Gastrocnemius medialis (tissue), 4 donors: ENCODE data around the gene LPA. TPM values are rescaled to one million over a fixed set of nuclear protein-coding genes. Genes with fewer than 3 reads are reported as not detected.

Experiments used
- ATAC-seq, 2 donors: fragments of 150-250 bp; one replicate each; pipeline ENCODE4 v1.9.1; 2016
- DNase-seq, 2 donors: peaks; one replicate each; pipeline ENCODE4 v3.0.0-alpha.2; 2019
- H3K27ac ChIP-seq, 4 donors: fragments of 200-600 bp; sonication (generic); 1 replicate in 1 of 4; 2 replicates in 3 of 4; pipeline ENCODE4 v1.5.1; 2016 to 2018; ENCODE audit warnings: mild to moderate bottlenecking in 2 of 4, moderate library complexity in 1 of 4
- H3K27me3 ChIP-seq, 3 donors: fragments of 200-600 bp; sonication (generic) in 2 of 3; 1 replicate in 1 of 3; 2 replicates in 2 of 3; pipeline versions ENCODE4 v1.5.1 to v1.6.0; 2016 to 2019; ENCODE audit warnings: mild to moderate bottlenecking in 1 of 3, moderate library complexity in 1 of 3
- H3K36me3 ChIP-seq, 2 donors: fragments of 200-600 bp; sonication (generic) in 1 of 2; one replicate each; pipeline ENCODE4 v1.5.1; 2017 to 2018
- H3K4me1 ChIP-seq, 2 donors: fragments of 200-600 bp; sonication (generic) in 1 of 2; one replicate each; pipeline ENCODE4 v1.5.1; 2016 to 2017; ENCODE audit warnings: mild to moderate bottlenecking in 2 of 2
- H3K4me3 ChIP-seq, 4 donors: fragments of 200-600 bp; sonication (generic) in 3 of 4; 1 replicate in 1 of 4; 2 replicates in 3 of 4; pipeline ENCODE4 v1.5.1; 2016 to 2019; ENCODE audit warnings: mild to moderate bottlenecking in 2 of 4
- H3K9me3 ChIP-seq, 3 donors: fragments of 200-600 bp; sonication (generic) in 2 of 3; 1 replicate in 1 of 3; 2 replicates in 2 of 3; pipeline ENCODE4 v1.5.1; 2016 to 2019
- POLR2A ChIP-seq, 2 donors: fragments of 450-650 bp; IDR thresholded peaks; one replicate each; pipeline ENCODE4 v1.6.1; 2017; ENCODE audit warnings: antibody characterized with exemption in 2 of 2, mild to moderate bottlenecking in 2 of 2, moderate library complexity in 2 of 2
- in situ Hi-C, 4 donors: fragments of 200-750 bp; cut with MboI; loops; one replicate each; pipeline versions ENCODE4 v1.15.0 to v1.8.0; 2017; ENCODE audit warnings: low sequenced_read_pairs in 4 of 4
- intact Hi-C: fragments of 100-400 bp; cut with DNase I; formaldehyde crosslinking; loops from one replicate; pipeline ENCODE4 v1.15.1; 2023; ENCODE audit warnings: low total_unique reads
- total RNA-seq, 4 donors: library from RNA; depleted of rRNA; stranded (reverse); fragments of >200 nt; gene quantifications; one replicate each; pipeline versions ENCODE4 v1.1.0 to v1.2.3, GENCODE V29; 2016
- TF ChIP-seq, protein P1 (sequence below), 5 experiments: fragments of 450-650 bp in 3 of 5; fragments of 200-600 bp in 2 of 5; sonication (generic) in 2 of 5; IDR thresholded peaks in 4 of 5; conservative IDR thresholded peaks in 1 of 5; 1 replicate in 4 of 5; 2 replicates in 1 of 5; pipeline ENCODE4 v1.5.1; 2016 to 2019; ENCODE audit warnings: antibody characterized with exemption in 5 of 5, mild to moderate bottlenecking in 3 of 5, moderate library complexity in 3 of 5

LPA gene
- total RNA-seq, 4 donors from 2014 or later = not detected

DNA sequence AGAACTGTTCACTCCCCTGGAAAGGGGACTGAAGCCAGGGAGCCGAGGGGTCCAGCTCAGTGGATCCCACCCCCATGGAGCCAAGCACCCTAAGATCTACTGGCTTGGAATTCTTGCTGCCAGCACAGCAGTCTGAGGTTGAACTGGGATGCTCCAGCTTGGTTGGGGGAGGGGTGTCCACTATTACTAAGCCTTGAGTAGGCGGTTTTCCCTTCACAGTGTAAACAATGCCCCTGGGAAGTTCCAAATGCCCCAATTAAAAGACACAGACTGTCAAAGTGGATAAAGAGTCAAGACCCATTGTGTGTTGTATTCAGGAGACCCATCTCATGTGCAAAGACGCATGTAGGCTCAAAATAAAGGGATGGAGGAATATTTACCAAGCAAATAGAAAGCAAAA lies 150.2 kb downstream of the LPA start:
- in situ Hi-C loops = no loop called here
- H3K36me3 ChIP-seq = no peaks in the 10 kb centered on the region
- no peak for DNase-seq
- H3K27ac ChIP-seq = no peak overlapping the region
- no peaks in the 10 kb centered on the region for H3K9me3 ChIP-seq
- H3K4me1 ChIP-seq = no peaks in the 10 kb centered on the region
- H3K4me3 ChIP-seq = no peak overlapping the region
- no peak for TF ChIP-seq POLR2A (IDR thresholded peaks at IDR 0.05)
- TF ChIP-seq, protein P1, sequence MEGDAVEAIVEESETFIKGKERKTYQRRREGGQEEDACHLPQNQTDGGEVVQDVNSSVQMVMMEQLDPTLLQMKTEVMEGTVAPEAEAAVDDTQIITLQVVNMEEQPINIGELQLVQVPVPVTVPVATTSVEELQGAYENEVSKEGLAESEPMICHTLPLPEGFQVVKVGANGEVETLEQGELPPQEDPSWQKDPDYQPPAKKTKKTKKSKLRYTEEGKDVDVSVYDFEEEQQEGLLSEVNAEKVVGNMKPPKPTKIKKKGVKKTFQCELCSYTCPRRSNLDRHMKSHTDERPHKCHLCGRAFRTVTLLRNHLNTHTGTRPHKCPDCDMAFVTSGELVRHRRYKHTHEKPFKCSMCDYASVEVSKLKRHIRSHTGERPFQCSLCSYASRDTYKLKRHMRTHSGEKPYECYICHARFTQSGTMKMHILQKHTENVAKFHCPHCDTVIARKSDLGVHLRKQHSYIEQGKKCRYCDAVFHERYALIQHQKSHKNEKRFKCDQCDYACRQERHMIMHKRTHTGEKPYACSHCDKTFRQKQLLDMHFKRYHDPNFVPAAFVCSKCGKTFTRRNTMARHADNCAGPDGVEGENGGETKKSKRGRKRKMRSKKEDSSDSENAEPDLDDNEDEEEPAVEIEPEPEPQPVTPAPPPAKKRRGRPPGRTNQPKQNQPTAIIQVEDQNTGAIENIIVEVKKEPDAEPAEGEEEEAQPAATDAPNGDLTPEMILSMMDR (IDR thresholded peaks at IDR 0.05 in 4 of 5, conservative IDR thresholded peaks at IDR 0.05 in 1 of 5) = no peak
- intact Hi-C loops = no loop called here
- ATAC-seq = no peak
- H3K27me3 ChIP-seq = no peaks in the 10 kb centered on the region

DNA sequence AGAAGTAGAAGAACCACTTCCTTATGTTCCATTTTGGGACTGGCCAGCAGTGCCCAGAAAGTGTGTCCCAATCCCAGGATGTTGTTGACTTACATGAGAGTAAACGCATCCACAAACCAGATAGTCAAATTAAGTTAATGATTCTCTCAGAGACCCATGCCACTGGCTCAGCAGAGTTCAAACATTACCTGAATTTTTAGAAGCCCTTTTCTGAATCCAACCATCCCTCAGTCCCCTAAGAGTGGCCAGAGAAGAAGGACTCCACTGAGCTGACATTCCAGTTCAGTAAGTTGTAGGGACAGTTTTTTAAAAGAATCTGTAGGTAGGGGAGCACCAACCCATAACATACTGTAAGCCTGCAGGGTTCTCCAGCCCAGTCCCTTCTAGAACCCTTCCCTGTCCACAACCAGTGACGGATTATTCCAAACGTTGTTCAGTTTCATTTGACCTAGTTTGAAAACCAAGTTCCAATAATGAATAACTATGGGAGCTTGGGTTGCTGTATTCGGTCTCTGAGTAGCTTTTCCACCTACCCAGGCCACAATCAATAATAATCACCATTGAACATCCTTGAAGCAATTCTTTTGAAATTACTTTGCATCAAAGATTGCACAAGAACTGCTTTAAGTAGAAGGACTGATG lies 153.0 kb downstream of the LPA start:
- no peak for DNase-seq
- Histone ChIP-seq H3K27me3 (no peaks in the 10 kb centered on the region), H3K4me1 (no peaks in the 10 kb centered on the region), H3K36me3 (no peaks in the 10 kb centered on the region), H3K9me3 (no peaks in the 10 kb centered on the region), H3K4me3 (no peak overlapping the region), H3K27ac (no peak overlapping the region)
- in situ Hi-C loops = no loop called here
- intact Hi-C loops = no loop called here
- ATAC-seq = no peak
- TF ChIP-seq POLR2A (IDR thresholded peaks at IDR 0.05) = no peak
- TF ChIP-seq, protein P1 (IDR thresholded peaks at IDR 0.05 in 4 of 5, conservative IDR thresholded peaks at IDR 0.05 in 1 of 5) = no peak

DNA sequence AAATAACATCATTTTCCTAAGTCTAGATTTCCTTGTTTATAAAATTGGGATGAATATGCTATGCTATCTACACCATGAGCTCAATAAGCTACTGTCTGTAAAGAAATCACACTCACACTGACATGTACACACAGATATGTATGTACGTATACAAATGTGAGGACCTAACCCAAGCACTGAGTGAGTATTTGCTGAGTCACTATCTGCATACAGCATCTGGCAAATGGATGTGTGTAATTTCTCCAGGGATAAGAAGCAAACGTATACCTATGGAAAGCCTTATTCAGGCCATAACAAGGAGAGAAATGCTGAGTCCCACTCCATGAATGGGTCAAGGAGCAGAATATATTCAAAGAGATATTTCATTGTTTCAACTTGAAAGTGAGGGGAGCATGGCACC lies 153.9 kb downstream of the LPA start:
- Histone ChIP-seq H3K9me3 (no peaks in the 10 kb centered on the region), H3K27me3 (no peaks in the 10 kb centered on the region), H3K27ac (no peak overlapping the region), H3K4me1 (no peaks in the 10 kb centered on the region), H3K4me3 (no peak overlapping the region), H3K36me3 (no peaks in the 10 kb centered on the region)
- intact Hi-C loops (no loop called here), in situ Hi-C loops (no loop called here)
- no peak for TF ChIP-seq POLR2A (IDR thresholded peaks at IDR 0.05)
- TF ChIP-seq, protein P1 (IDR thresholded peaks at IDR 0.05 in 4 of 5, conservative IDR thresholded peaks at IDR 0.05 in 1 of 5) = no peak
- ATAC-seq (no peak), DNase-seq (no peak)

DNA sequence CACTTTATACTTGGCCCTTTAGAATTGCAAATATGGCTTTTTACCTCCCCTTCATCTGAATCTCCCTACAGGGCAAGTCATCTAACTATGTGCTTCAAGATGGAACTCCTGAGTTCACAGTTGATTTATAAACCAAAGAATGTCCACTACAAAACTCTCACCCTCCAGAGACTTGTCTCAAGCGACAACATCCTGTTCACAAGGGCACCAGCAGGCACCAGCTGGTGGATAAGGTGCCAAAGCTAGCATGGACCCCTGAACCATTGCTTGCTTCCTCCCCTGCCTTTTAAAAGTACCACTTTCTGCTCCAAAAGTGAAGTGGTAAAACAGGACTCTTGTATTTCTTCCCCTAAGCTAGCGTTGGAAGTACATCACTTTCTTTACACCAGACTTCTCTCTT lies 154.5 kb downstream of the LPA start:
- no peaks in the 10 kb centered on the region for H3K4me1 ChIP-seq
- no peak for DNase-seq
- TF ChIP-seq POLR2A (IDR thresholded peaks at IDR 0.05) = no peak
- TF ChIP-seq, protein P1 (IDR thresholded peaks at IDR 0.05 in 4 of 5, conservative IDR thresholded peaks at IDR 0.05 in 1 of 5) = no peak
- intact Hi-C loops (no loop called here), in situ Hi-C loops (no loop called here)
- H3K9me3 ChIP-seq = no peaks in the 10 kb centered on the region
- H3K36me3 ChIP-seq = no peaks in the 10 kb centered on the region
- H3K27ac ChIP-seq = no peak overlapping the region
- H3K27me3 ChIP-seq = no peaks in the 10 kb centered on the region
- no peak overlapping the region for H3K4me3 ChIP-seq
- ATAC-seq = no peak

DNA sequence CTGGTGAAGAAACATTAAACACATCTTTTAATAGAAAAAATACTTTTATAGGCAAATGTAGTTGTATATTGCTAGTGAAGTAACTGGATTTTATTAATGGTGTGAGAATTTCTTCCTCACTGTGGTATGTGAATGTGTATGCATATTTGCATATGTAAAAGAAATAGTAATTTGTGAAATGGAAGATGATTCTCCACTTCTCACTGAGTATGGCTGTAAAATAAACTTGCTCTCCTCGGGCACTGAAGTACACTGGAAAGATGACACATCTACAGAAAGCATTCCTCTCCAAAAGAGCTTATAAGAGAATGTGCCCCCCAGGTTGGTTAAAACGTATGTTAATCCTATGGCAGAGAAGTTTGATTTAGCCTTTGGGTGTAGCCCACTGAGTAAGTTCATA lies 155.5 kb downstream of the LPA start:
- H3K36me3 ChIP-seq = no peaks in the 10 kb centered on the region
- no peak overlapping the region for H3K27ac ChIP-seq
- DNase-seq = no peak
- no peak overlapping the region for H3K4me3 ChIP-seq
- intact Hi-C loops (no loop called here), in situ Hi-C loops (no loop called here)
- no peaks in the 10 kb centered on the region for H3K27me3 ChIP-seq
- no peak for ATAC-seq
- no peak for TF ChIP-seq POLR2A (IDR thresholded peaks at IDR 0.05)
- TF ChIP-seq, protein P1 (IDR thresholded peaks at IDR 0.05 in 4 of 5, conservative IDR thresholded peaks at IDR 0.05 in 1 of 5) = no peak
- H3K9me3 ChIP-seq = no peaks in the 10 kb centered on the region
- H3K4me1 ChIP-seq = no peaks in the 10 kb centered on the region
